Sigmoid colon (tissue), 4 donors: Measurements from ENCODE around the gene TRIM44.

Source experiments
- CTCF ChIP-seq, 4 experiments: fragments of 450-650 bp in 3 of 4; fragments of 200-600 bp in 1 of 4; IDR thresholded peaks; one replicate each; pipeline ENCODE4 v1.5.1; 2016 to 2019; ENCODE audit warnings: antibody characterized with exemption in 4 of 4, mild to moderate bottlenecking in 3 of 4, moderate library complexity in 2 of 4
- POLR2AphosphoS5 ChIP-seq, 4 donors: sonication (generic); formaldehyde crosslinking; IDR thresholded peaks; one replicate each; pipeline ENCODE4 v1.6.1; 2017; ENCODE audit warnings: antibody characterized with exemption in 4 of 4

GRCh38 chr11:35680506-35680905, 17.9 kb downstream of the TRIM44 start:
- TF ChIP-seq POLR2AphosphoS5 (IDR thresholded peaks at IDR 0.05) (no peak), CTCF (IDR thresholded peaks at IDR 0.05) (no peak)
